Measurements from ENCODE around the gene PPP2R2C. TPM values are rescaled to one million over a fixed set of nuclear protein-coding genes. Genes with fewer than 3 reads are reported as not detected.

Gene PPP2R2C
- total and polyA plus RNA-seq, 5 experiments from 2014 or later = not detected

- DNase-seq = no peak
- H3K27ac Mint-ChIP-seq = no peak overlapping the region
Measured at GRCh38 chr4:6361076-6361784, 111.2 kb downstream of the PPP2R2C start.

GRCh38 chr4:6360385-6360784 lies 112.0 kb downstream of the PPP2R2C start:
- H3K4me3 Mint-ChIP-seq = no peak overlapping the region
- H3K27ac Mint-ChIP-seq = no peak overlapping the region
- no peaks in the 10 kb centered on the region for H3K9me3 Mint-ChIP-seq
- ATAC-seq (no peak), DNase-seq (no peak)
- no peaks in the 10 kb centered on the region for H3K4me1 Mint-ChIP-seq
- POLR2A ChIA-PET = no interaction called here
- no peaks in the 10 kb centered on the region for H3K36me3 Mint-ChIP-seq
- H3K27me3 Mint-ChIP-seq = peaks cover 3 to 41% (median 18%) of the 10 kb centered on the region in 5 donors

More at GRCh38 chr4:6361076-6361784, 111.2 kb downstream of the PPP2R2C start:
- H3K4me3 Mint-ChIP-seq = no peak overlapping the region
- no peak for ATAC-seq
- peaks cover 3 to 43% (median 18%) of the 10 kb centered on the region in 5 donors for H3K27me3 Mint-ChIP-seq
- H3K36me3 Mint-ChIP-seq = no peaks in the 10 kb centered on the region
- no peaks in the 10 kb centered on the region for H3K4me1 Mint-ChIP-seq
- POLR2A ChIA-PET = no interaction called here
- no peaks in the 10 kb centered on the region for H3K9me3 Mint-ChIP-seq

- H3K27me3 Mint-ChIP-seq = peaks cover 7 to 45% (median 19%) of the 10 kb centered on the region in 5 donors
- no peak overlapping the region for H3K4me3 Mint-ChIP-seq
- DNase-seq = no peak
- ATAC-seq = no peak
- no peaks in the 10 kb centered on the region for H3K4me1 Mint-ChIP-seq
- H3K9me3 Mint-ChIP-seq = no peaks in the 10 kb centered on the region
- no peaks in the 10 kb centered on the region for H3K36me3 Mint-ChIP-seq
- POLR2A ChIA-PET = no interaction called here
- no peak overlapping the region for H3K27ac Mint-ChIP-seq
Measured at GRCh38 chr4:6359536-6360308, 112.7 kb downstream of the PPP2R2C start.

GRCh38 chr4:6357476-6357875 lies 114.9 kb downstream of the PPP2R2C start:
- ATAC-seq (no peak), DNase-seq (no peak)
- peaks cover 9 to 52% (median 26%) of the 10 kb centered on the region in 5 donors for H3K27me3 Mint-ChIP-seq
- no peaks in the 10 kb centered on the region for H3K36me3 Mint-ChIP-seq
- H3K27ac Mint-ChIP-seq = no peak overlapping the region
- POLR2A ChIA-PET = no interaction called here
- no peaks in the 10 kb centered on the region for H3K9me3 Mint-ChIP-seq
- H3K4me3 Mint-ChIP-seq = no peak overlapping the region
- no peaks in the 10 kb centered on the region for H3K4me1 Mint-ChIP-seq

- H3K36me3 Mint-ChIP-seq = no peaks in the 10 kb centered on the region
- POLR2A ChIA-PET = no interaction called here
- no peak overlapping the region for H3K27ac Mint-ChIP-seq
- H3K4me3 Mint-ChIP-seq = no peak overlapping the region
- no peaks in the 10 kb centered on the region for H3K9me3 Mint-ChIP-seq
- DNase-seq = no peak
- H3K4me1 Mint-ChIP-seq = no peaks in the 10 kb centered on the region
- H3K27me3 Mint-ChIP-seq = peaks cover 9 to 48% (median 26%) of the 10 kb centered on the region in 5 donors
- no peak for ATAC-seq
Measured at GRCh38 chr4:6356076-6356560, 116.3 kb downstream of the PPP2R2C start.

GRCh38 chr4:6355052-6355451 lies 117.4 kb downstream of the PPP2R2C start:
- H3K4me3 Mint-ChIP-seq = no peak overlapping the region
- no peaks in the 10 kb centered on the region for H3K36me3 Mint-ChIP-seq
- no peak overlapping the region for H3K27ac Mint-ChIP-seq
- no peak for ATAC-seq
- DNase-seq = no peak
- H3K27me3 Mint-ChIP-seq = peaks cover 9 to 41% (median 29%) of the 10 kb centered on the region in 5 donors
- no peaks in the 10 kb centered on the region for H3K9me3 Mint-ChIP-seq
- no peaks in the 10 kb centered on the region for H3K4me1 Mint-ChIP-seq
- POLR2A ChIA-PET = no interaction called here

- Mint-ChIP-seq H3K27ac (no peak overlapping the region), H3K4me1 (no peaks in the 10 kb centered on the region), H3K36me3 (no peaks in the 10 kb centered on the region), H3K4me3 (no peak overlapping the region), H3K27me3 (peaks cover 9 to 44% (median 33%) of the 10 kb centered on the region in 5 donors), H3K9me3 (no peaks in the 10 kb centered on the region)
- DNase-seq = no peak
- no peak for ATAC-seq
- POLR2A ChIA-PET = no interaction called here
Measured at GRCh38 chr4:6354626-6355025, 117.8 kb downstream of the PPP2R2C start.

GRCh38 chr4:6354119-6354518 lies 118.3 kb downstream of the PPP2R2C start:
- H3K9me3 Mint-ChIP-seq = no peaks in the 10 kb centered on the region
- no peaks in the 10 kb centered on the region for H3K4me1 Mint-ChIP-seq
- no peak for ATAC-seq

GRCh38 chr4:6352031-6352692 lies 120.3 kb downstream of the PPP2R2C start:
- peaks cover 12 to 51% (median 31%) of the 10 kb centered on the region in 5 donors for H3K27me3 Mint-ChIP-seq

More at GRCh38 chr4:6354119-6354518, 118.3 kb downstream of the PPP2R2C start:
- no peaks in the 10 kb centered on the region for H3K36me3 Mint-ChIP-seq
- no peak overlapping the region for H3K4me3 Mint-ChIP-seq
- POLR2A ChIA-PET = no interaction called here
- no peak overlapping the region for H3K27ac Mint-ChIP-seq
- H3K27me3 Mint-ChIP-seq = peaks cover 9 to 49% (median 33%) of the 10 kb centered on the region in 5 donors
- no peak for DNase-seq

GRCh38 chr4:6351246-6352000 lies 121.0 kb downstream of the PPP2R2C start:
- POLR2A ChIA-PET = no interaction called here

More at GRCh38 chr4:6352031-6352692, 120.3 kb downstream of the PPP2R2C start:
- H3K9me3 Mint-ChIP-seq = no peaks in the 10 kb centered on the region
- POLR2A ChIA-PET = no interaction called here
- no peak for DNase-seq
- no peak for ATAC-seq
- H3K36me3 Mint-ChIP-seq = no peaks in the 10 kb centered on the region
- H3K4me1 Mint-ChIP-seq = no peaks in the 10 kb centered on the region
- no peak overlapping the region for H3K4me3 Mint-ChIP-seq
- H3K27ac Mint-ChIP-seq = no peak overlapping the region

GRCh38 chr4:6350646-6351045 lies 121.8 kb downstream of the PPP2R2C start:
- DNase-seq = no peak
- Mint-ChIP-seq H3K27me3 (peaks cover 12 to 51% (median 36%) of the 10 kb centered on the region in 5 donors), H3K4me1 (no peaks in the 10 kb centered on the region), H3K27ac (no peak overlapping the region), H3K36me3 (no peaks in the 10 kb centered on the region), H3K4me3 (no peak overlapping the region), H3K9me3 (peaks cover 0 to 2% (median 0%) of the 10 kb centered on the region in 9 donors)
- ATAC-seq = no peak
- POLR2A ChIA-PET = no interaction called here

More at GRCh38 chr4:6351246-6352000, 121.0 kb downstream of the PPP2R2C start:
- Mint-ChIP-seq H3K36me3 (no peaks in the 10 kb centered on the region), H3K9me3 (no peaks in the 10 kb centered on the region), H3K27me3 (peaks cover 12 to 51% (median 31%) of the 10 kb centered on the region in 5 donors), H3K4me3 (no peak overlapping the region), H3K4me1 (no peaks in the 10 kb centered on the region), H3K27ac (no peak overlapping the region)
- ATAC-seq (no peak), DNase-seq (no peak)

GRCh38 chr4:6349896-6350603 lies 122.4 kb downstream of the PPP2R2C start:
- no peak overlapping the region for H3K4me3 Mint-ChIP-seq
- no peaks in the 10 kb centered on the region for H3K4me1 Mint-ChIP-seq
- no peak for DNase-seq
- H3K27ac Mint-ChIP-seq = peak overlapping the region in 1 of 10 donors; percentile 36
- peaks cover 0 to 2% (median 0%) of the 10 kb centered on the region in 9 donors for H3K9me3 Mint-ChIP-seq
- peaks cover 12 to 51% (median 35%) of the 10 kb centered on the region in 5 donors for H3K27me3 Mint-ChIP-seq
- H3K36me3 Mint-ChIP-seq = no peaks in the 10 kb centered on the region
- no peak for ATAC-seq
- POLR2A ChIA-PET = no interaction called here

Data from naive thymus-derived CD8-positive, alpha-beta T cell (primary cell).